Adipocyte (in vitro differentiated cells): ENCODE data around the gene LEMD3.

Experiments
- DNase-seq: peaks from one replicate; pipeline ENCODE4 v3.0.0-alpha.2; 2015; ENCODE audit warnings: low read depth
- H3K27me3 ChIP-seq: replicated peaks from 2 replicates; pipeline ENCODE4 v1.7.0; 2013; ENCODE audit warnings: mild to moderate bottlenecking, low read length, moderate library complexity; ENCODE audit not compliant: control insufficient read depth, insufficient read depth
- H3K36me3 ChIP-seq: 2 replicates; pipeline ENCODE4 v1.7.0; 2013; ENCODE audit warnings: low read length, mild to moderate bottlenecking, moderate library complexity; ENCODE audit not compliant: control insufficient read depth, insufficient read depth, severe bottlenecking
- H3K4me1 ChIP-seq: 2 replicates; pipeline ENCODE4 v1.7.0; 2013; ENCODE audit warnings: mild to moderate bottlenecking, low read length, moderate library complexity; ENCODE audit not compliant: control insufficient read depth, insufficient read depth
- H3K4me3 ChIP-seq: 2 replicates; pipeline ENCODE4 v1.7.0; 2013; ENCODE audit warnings: mild to moderate bottlenecking, low read length, moderate library complexity
- H3K9ac ChIP-seq: 2 replicates; pipeline ENCODE4 v1.7.0; 2013; ENCODE audit warnings: mild to moderate bottlenecking, low read length, moderate library complexity
- H3K9me3 ChIP-seq: 2 replicates; pipeline ENCODE4 v1.7.0; 2013; ENCODE audit warnings: mild to moderate bottlenecking, low read length, moderate library complexity; ENCODE audit not compliant: control insufficient read depth

LEMD3 gene

GRCh38 chr12:65170209-65170881 lies 962 bp downstream of the LEMD3 start:
- Histone ChIP-seq H3K9me3 (no peaks in the 10 kb centered on the region), H3K4me3 (peak overlapping the region; percentile 100), H3K36me3 (no peaks in the 10 kb centered on the region), H3K27me3 (peaks cover 5% of the 10 kb centered on the region), H3K4me1 (peaks cover 43% of the 10 kb centered on the region), H3K9ac (peak overlapping the region; percentile 94)
- DNase-seq, result peak; percentile 86

GRCh38 chr12:65171073-65171472 lies 1.7 kb downstream of the LEMD3 start:
- Histone ChIP-seq H3K9ac (peak overlapping the region; percentile 94), H3K27me3 (peaks cover 2% of the 10 kb centered on the region), H3K36me3 (no peaks in the 10 kb centered on the region), H3K4me3 (peak overlapping the region; percentile 100), H3K9me3 (no peaks in the 10 kb centered on the region), H3K4me1 (peaks cover 49% of the 10 kb centered on the region)
- peak; percentile 56 for DNase-seq

GRCh38 chr12:65171870-65172269 lies 2.5 kb downstream of the LEMD3 start:
- peak; percentile 15 for DNase-seq
- Histone ChIP-seq H3K4me3 (peak overlapping the region; percentile 100), H3K9me3 (no peaks in the 10 kb centered on the region), H3K36me3 (no peaks in the 10 kb centered on the region), H3K27me3 (no peaks in the 10 kb centered on the region), H3K4me1 (peaks cover 49% of the 10 kb centered on the region), H3K9ac (peak overlapping the region; percentile 94)

GRCh38 chr12:65175385-65175784 lies 6.0 kb downstream of the LEMD3 start:
- H3K4me3 ChIP-seq, result no peak overlapping the region
- peaks cover 9% of the 10 kb centered on the region for H3K36me3 ChIP-seq
- H3K27me3 ChIP-seq, result no peaks in the 10 kb centered on the region
- no peak overlapping the region for H3K9ac ChIP-seq
- no peaks in the 10 kb centered on the region for H3K9me3 ChIP-seq
- peaks cover 43% of the 10 kb centered on the region for H3K4me1 ChIP-seq
- DNase-seq, result no peak

GRCh38 chr12:65182012-65182739 lies 12.8 kb downstream of the LEMD3 start:
- DNase-seq, result no peak
- peaks cover 12% of the 10 kb centered on the region for H3K36me3 ChIP-seq
- no peaks in the 10 kb centered on the region for H3K27me3 ChIP-seq
- H3K9ac ChIP-seq, result no peak overlapping the region
- no peaks in the 10 kb centered on the region for H3K9me3 ChIP-seq
- H3K4me3 ChIP-seq, result no peak overlapping the region
- no peaks in the 10 kb centered on the region for H3K4me1 ChIP-seq

- Histone ChIP-seq H3K9ac (no peak overlapping the region), H3K4me1 (no peaks in the 10 kb centered on the region), H3K4me3 (no peak overlapping the region), H3K27me3 (no peaks in the 10 kb centered on the region), H3K36me3 (peaks cover 3% of the 10 kb centered on the region), H3K9me3 (no peaks in the 10 kb centered on the region)
- no peak for DNase-seq
Observed at GRCh38 chr12:65184176-65184857, 14.9 kb downstream of the LEMD3 start.

GRCh38 chr12:65184858-65185229 lies 15.5 kb downstream of the LEMD3 start:
- H3K4me3 ChIP-seq, result no peak overlapping the region
- H3K9ac ChIP-seq, result no peak overlapping the region

GRCh38 chr12:65187665-65188064 lies 18.3 kb downstream of the LEMD3 start:
- Histone ChIP-seq H3K4me1 (peaks cover under 1% of the 10 kb centered on the region), H3K27me3 (no peaks in the 10 kb centered on the region), H3K4me3 (no peak overlapping the region), H3K36me3 (no peaks in the 10 kb centered on the region), H3K9me3 (no peaks in the 10 kb centered on the region), H3K9ac (no peak overlapping the region)
- no peak for DNase-seq

More at GRCh38 chr12:65184858-65185229, 15.5 kb downstream of the LEMD3 start:
- DNase-seq, result no peak
- no peaks in the 10 kb centered on the region for H3K27me3 ChIP-seq
- peaks cover 3% of the 10 kb centered on the region for H3K36me3 ChIP-seq
- H3K9me3 ChIP-seq, result no peaks in the 10 kb centered on the region
- H3K4me1 ChIP-seq, result no peaks in the 10 kb centered on the region

- no peak for DNase-seq
- Histone ChIP-seq H3K4me3 (no peak overlapping the region), H3K4me1 (peaks cover 6% of the 10 kb centered on the region), H3K36me3 (no peaks in the 10 kb centered on the region), H3K27me3 (no peaks in the 10 kb centered on the region), H3K9me3 (no peaks in the 10 kb centered on the region), H3K9ac (no peak overlapping the region)
Observed at GRCh38 chr12:65188179-65188701, 18.9 kb downstream of the LEMD3 start.

- Histone ChIP-seq H3K36me3 (no peaks in the 10 kb centered on the region), H3K4me3 (no peak overlapping the region), H3K27me3 (no peaks in the 10 kb centered on the region), H3K4me1 (peaks cover 6% of the 10 kb centered on the region), H3K9ac (no peak overlapping the region), H3K9me3 (no peaks in the 10 kb centered on the region)
- no peak for DNase-seq
Observed at GRCh38 chr12:65189028-65189718, 19.8 kb downstream of the LEMD3 start.
